Activated CD4-positive, alpha-beta T cell treated with anti-CD3 and anti-CD28 coated beads, Interleukin-10, Interleukin-2, amounts not matched to agents 100 ng/mL and 50 ng/mL, durations not matched to agents 16 hours and 8 hours (primary cell): ENCODE data around the gene SCGB1D1.

Experiments used
- DNase-seq: peaks from one replicate; pipeline ENCODE4 v3.0.0-alpha.2; 2020

The SCGB1D1 gene, protein sequence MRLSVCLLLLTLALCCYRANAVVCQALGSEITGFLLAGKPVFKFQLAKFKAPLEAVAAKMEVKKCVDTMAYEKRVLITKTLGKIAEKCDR

DNA sequence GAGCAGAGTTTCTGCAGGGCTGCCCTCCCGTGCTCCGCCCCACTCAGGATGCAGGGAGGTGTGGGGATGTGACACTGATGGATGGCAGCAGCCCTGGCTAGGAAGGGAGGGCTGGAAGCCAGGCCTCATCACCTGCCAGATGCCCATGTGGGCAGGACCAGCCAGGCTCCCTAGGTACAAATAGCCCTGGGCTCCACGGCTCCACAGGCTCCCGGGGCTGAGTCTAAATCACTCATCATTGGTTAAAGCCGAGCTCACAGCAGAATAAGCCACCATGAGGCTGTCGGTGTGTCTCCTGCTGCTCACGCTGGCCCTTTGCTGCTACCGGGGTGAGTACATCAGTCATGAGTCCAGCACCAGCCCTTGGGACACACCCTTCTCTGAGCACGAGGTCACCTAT is at the start of gene SCGB1D1:
Gene SCGB1D1, plus strand, starts transcription at position 206 of the 400 bp plus-strand sequence. Its CDS starts 69 bp downstream, at position 275.
- DNase-seq: no peak

DNA sequence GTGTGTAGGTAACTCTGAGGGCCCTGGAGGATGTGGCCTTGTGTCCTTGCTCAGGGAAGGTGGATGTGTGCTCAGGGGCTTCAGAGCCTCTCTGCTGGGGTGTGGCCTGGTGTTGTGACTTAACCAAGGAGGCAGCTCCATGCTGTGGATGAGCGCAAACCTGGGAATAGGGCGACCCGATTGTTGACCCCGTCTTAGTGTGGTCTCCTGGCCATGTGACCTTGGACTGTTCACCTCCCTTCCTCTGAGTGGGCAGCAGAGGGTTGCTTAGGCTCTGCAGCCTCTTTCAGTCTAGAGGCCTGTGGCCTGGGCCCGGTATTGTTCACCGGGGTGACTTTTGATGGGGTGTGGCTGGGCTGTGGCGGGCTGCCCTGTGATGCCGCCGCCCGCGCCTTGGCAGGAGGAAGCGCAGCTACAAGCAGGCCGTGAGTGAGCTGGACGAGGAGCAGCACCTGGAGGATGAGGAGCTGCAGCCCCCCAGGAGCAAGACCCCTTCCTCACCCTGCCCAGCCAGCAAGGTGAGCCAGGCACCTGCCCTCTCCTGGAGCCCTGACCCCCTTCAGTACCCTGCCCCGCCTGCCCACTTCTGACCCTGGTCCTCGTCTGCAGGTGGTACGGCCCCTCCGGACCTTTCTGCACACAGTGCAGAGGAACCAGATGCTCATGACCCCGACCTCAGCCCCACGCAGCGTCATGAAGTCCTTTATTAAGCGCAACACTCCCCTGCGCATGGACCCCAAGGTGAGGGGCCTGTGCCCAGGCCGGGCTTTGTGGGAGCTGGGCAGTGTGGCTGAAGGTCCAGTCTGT is 49.5 kb upstream of the SCGB1D1 start:
- no peak for DNase-seq

DNA sequence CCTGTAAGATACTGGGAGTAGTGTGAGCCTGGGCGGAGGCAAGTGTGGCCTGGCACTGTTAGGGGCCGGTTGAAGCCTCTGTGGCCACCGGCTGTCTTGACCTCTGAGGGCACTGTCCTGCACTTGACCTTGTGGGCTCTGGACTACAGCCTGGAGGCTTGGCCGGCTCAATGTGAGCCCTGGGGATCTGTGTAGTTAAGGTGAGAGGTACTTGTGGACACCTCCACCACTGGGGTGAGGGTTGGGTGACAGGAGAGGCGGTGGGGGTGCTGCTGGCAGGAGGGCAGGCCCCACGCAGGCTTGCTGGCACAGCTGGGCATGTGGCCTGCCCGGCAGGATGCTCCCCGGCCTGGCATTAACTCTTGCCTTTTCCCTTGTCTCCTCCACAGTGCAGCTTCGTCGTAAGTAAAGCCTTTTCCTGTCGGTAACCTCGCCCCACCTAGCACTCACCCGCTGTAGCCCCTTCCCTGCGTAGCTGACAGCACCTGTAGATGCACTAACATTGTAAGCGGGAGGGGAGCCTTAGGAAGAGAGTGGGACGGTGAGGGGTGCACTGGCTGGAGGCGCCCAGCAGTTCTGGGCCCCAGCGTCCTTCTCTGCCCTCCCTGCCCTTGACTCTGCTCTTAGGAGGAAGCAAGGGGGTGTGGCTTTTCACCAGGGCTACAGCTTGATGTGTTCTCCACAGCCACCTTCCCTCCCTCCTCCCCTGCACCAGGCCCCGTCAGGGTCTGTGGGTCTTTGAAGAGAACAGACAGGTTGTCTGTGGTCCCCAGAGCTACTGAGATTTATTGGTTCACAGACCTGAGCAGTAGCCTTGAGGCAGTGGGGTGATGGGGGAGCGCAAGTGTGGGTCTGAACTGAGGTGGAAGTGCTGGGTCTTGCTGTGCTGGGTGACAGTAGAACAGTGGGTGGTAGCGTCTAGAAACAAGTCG is 48.6 kb upstream of the SCGB1D1 start:
- DNase-seq: no peak

DNA sequence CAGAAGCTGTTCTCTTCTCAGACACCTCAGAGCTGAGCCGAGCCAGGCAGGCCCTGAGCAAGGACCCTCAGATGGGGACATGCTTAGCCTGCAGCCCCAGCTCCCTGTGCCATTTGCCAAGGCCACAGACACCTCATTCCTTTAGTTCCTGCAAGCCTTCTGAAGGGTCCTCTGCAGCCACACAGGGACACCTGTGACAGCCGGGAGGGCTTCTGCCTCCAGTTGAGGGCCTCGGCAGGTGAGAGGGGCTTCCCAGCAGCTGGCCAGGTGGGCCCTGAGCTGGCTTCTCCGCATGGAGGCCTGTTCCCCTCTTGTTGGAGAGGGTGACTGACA is 48.0 kb upstream of the SCGB1D1 start:
- DNase-seq: no peak

DNA sequence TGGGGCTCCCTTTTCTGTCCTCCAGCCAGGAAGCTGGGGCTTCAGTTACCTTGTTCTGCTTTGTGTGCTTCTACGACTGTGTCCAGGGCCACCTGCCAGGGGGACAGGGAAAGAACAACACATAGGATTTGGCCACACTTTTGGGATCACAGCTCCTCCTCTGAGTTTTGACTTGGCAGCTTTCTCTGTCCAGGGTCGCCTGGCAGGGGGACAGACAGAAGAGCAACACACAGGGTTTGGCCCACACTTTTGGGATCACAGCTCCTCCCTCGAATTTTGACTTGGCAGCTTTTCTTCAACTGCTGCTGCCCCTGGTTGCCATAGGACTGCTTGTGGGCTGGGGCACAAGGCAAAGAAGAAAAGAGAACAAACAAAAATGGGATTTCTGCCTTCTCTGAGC is 47.1 kb upstream of the SCGB1D1 start:
- DNase-seq: no peak

DNA sequence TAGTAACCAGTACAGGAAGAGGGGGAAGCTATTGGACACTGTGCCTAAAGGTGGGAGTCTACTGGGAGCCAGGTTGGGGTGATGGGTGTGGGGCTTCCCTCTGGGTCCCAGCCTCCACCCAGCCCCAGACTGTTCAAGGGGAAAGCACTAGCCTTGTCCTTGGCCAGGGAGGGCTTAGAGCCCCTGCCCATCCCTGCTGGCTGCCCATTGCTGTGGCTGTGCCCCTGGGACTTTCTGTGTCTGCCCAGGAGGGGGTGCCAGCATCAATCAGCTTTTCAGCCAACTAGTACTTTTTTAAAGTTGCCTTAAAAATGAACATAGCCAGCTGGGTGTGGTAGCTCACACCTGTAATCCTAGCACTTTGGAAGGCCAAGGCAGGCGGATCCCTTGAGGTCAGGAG is 46.3 kb upstream of the SCGB1D1 start:
- no peak for DNase-seq

DNA sequence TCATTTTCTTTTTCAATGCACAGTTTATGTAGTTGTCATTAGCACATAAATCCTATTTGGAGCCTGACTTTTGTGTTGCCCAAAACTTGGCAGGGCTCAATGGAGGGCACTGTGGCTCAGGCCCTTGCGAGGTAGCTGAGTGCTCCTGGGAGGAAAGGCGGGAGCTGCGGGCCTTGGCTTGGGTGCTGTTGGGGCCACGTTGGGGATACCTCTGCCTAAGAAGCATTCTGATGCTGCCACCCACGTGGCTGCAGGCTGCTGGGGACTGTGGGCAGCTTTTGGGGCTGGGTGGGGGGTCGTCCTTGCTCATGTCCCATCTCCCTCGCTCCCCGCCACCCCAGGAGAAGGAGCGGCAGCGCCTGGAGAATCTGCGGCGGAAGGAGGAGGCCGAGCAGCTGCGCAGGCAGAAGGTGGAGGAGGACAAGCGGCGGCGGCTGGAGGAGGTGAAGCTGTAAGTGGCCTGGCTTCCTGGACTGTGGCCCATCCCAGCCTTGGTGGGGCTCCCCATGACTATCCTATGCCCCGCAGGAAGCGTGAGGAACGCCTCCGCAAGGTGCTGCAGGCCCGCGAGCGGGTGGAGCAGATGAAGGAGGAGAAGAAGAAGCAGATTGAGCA is 45.3 kb upstream of the SCGB1D1 start:
- no peak for DNase-seq

DNA sequence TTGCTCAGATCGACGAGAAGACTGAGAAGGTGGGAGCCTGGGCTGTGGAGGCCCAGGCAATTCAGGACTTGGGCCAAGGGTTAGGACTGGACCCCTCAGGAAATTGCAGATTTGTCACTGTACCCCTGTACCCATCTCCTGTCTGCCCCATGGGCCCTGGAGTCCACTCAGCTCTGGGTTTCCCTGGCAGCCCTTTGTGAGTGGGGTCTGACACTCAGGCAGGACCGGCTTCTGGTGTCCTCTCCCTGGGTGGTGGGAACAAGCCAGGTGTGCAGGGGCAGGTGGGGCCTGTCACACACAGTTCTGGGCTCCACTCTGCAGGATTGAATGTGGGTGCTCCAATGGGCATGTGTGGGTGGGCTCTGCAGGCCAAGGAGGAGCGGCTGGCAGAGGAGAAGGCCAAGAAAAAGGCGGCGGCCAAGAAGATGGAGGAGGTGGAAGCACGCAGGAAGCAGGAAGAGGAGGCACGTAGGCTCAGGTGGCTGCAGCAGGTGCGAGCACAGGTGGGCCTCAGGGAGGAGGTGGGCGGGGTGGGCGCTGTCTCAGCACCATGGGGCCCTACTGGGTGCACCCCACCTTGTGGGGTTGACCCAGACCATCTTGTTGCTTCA is 44.6 kb upstream of the SCGB1D1 start:
- DNase-seq: no peak

DNA sequence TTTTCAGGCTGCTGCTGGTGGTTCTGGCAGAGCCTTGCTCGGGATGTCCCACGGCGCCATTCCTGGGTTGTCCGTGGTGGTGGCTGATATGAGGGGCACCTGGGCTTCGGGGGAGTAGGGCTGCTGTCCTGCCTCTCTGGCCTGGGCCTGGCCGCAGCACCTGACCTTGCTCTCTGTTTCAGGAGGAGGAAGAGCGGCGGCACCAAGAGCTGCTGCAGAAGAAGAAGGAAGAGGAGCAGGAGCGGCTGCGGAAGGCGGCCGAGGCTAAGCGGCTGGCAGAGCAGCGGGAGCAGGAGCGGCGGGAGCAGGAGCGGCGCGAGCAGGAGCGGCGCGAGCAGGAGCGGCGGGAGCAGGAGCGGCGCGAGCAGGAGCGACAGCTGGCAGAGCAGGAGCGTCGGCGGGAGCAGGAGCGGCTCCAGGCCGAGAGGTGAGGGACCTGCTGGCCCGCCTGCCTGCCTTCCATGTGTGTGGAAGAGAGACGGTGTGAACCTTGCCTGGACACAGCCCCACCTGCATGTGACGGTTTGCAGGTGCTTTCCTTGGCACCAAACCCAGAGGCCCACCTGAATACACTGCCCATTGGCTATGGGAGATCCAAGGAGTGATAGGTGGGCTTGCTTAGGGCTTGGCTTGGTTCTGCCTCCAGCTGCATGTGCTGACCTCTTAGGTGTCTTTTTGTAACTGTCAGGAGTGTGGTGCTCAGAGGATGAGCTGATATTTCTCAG is 43.4 kb upstream of the SCGB1D1 start:
- no peak for DNase-seq

DNA sequence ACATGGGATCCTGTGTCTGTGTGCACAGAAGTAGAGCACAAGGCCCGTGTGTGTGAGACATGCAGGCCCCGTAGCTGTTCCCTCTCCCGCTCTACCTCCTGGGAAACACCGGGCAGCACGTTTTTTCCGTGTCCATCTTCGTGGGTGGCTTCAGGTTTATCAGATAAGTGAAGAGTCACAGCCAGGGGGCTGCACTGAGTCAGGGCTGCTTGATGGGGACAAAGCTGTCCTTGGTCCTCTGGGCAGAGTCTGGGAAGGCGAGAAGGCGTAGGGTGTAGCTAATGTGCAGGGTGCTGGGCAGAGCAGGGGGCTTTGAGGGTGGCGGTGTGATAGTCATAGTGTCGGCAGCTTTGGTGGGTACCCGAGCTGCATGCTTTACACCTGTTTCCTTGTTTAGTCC is 42.5 kb upstream of the SCGB1D1 start:
- no peak for DNase-seq

DNA sequence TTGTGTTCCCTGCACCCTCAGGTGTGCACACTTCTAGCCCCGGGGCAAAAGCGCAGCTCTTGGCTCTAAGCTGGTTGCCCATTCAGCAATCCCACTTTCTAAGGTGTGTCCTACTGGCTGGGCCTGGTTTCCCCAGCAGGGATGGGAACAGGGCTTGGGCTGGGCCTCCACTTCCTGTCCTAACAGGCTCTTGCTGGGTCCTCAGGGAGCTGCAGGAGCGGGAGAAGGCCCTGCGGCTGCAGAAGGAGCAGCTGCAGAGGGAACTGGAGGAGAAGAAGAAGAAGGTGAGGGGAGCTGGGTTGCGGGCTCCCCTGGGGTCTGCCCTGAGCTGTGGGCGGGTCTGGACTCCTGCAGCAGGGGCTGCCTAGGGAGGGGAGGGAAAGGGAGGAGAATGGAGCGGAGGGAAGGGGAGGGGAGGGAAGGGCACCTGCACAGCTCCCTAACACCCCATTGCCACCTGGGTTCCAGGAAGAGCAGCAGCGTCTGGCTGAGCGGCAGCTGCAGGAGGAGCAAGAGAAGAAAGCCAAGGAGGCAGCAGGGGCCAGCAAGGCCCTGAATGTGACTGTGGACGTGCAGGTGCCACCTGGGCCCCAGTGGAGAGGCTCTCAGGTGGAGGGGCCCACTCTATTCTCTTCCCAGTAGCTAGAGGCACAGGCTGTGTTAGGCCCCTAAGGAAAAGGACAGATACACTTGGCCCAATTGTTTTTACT is 41.6 kb upstream of the SCGB1D1 start:
- no peak for DNase-seq

DNA sequence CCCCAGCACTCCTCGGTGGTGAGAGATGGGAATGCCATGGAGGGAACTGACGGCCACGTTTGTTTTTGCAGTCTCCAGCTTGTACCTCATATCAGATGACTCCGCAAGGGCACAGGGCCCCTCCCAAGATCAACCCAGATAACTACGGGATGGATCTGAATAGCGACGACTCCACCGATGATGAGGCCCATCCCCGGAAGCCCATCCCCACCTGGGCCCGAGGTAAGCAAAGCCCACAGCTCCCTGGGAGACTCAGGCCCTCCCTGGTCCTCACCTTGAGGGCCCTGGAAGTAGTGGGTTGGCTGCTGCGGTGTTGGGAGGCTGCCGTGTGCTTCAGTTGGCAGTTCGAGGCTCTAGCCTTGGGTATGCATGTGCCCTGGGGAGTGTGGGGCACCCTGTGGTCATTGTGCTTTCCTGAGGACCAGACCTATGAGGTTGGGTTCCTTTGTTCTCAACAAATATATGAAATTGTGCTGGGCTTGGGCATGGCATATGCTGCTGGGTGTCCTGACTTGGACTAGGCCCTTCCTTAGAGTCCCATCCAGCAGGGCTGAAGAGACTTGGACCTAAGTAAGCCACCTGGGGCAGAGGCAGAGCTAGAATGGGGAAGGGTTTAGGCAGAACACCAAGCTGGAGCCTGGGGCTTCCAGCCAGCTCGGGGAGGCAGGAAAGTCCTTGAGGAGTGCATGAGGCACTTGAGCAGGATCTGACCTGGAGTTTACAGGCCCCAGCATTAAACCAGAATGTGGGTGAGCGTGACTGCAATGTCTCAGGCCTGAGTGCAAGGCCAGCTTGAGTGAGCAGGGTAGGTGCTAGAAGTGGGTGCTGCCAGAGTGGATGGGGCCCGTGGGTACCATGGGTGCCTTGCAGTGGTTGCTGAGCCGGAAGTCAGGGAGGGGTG is 39.8 kb upstream of the SCGB1D1 start:
- DNase-seq: no peak

DNA sequence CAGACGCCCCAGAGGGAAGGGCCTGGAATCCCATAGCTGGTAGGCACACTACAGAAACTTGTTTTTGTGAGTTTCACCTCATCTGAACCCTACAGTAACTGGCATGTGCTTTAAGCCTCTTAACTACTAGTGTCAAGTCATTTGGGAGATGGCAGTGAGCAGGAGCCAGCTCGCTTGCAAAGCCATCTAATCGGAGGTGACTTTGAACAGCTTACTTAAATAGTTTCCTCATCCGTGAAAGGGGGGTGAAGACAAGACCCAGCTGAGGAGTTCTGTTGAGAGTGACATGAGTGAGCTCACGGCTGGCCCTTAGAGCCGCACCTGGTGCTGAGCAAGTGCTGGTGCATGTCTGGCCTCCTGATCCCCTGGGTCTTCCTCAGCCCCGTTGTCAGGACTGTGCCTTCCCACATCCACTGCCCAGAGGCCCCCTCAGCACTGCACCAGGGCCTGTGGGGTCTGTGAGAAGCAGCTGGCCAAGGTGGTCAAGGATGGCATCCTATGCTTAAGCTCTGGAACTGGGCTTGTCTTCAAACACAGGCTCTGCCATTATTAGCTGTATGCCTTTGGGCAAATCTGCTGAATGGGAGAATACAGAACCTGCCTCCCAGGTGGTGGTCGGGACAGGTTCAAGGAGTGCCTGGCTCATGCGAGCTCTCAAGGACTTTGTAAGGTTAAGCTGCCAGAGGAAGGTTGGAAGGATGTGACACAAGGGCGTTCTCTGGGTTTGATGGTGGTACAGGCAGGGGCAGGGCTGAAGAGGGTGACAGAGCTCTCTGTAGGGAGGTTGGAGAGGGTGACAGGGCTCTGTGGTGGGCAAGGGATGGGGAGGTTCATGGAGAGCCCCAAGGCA is 38.9 kb upstream of the SCGB1D1 start:
- DNase-seq: no peak

DNA sequence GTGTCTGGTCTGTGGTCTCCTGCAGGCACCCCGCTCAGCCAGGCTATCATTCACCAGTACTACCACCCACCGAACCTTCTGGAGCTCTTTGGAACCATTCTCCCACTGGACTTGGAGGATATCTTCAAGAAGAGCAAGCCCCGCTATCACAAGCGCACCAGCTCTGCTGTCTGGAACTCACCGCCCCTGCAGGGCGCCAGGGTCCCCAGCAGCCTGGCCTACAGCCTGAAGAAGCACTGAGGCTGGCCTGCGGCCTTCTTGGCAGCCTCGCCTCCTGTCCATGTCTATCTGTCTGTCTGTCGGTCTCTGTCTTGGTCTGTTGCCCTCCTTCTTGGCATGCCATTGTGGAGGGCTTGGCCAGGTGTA is 38.3 kb upstream of the SCGB1D1 start:
- DNase-seq: no peak

DNA sequence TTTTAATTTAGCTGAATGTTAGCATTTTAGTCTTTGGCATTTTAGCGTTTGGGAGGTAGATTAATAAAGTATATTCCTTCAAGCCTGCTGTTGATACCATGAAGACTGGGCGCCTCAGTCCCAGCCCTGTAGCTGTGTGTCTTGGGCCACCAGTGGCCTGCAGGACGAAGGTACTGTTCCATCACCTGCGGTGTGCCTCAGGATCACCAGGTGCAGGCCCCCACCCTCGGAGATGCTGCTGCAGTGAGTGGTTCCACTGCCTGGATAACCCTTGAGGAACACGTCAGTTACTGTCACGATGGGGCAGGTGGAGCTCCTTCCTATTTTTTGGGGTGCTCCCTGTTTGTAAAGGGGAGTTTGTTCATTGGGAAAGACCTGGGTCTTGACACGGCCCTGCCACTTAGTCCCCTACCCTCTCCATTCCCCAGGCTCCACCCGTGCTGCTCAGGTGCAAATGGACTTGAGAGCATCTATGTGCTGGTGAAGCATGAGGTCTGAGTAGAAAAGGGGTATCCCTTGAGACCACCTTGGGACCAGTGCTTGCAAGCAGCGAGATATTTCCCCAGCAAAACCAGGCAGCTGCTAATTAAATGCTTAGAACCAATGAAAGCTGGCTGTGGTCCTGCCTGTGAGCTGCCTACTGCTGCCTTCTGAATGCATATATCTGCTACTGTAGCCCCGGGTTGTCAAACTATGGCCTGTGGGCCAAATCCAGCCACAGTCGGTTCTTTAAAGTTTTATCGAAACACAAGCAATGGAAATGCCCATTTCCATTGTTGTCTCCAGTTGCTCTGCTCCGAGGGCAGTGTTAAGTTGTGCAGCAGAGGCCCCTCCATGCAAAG is 37.5 kb upstream of the SCGB1D1 start:
- DNase-seq: no peak

DNA sequence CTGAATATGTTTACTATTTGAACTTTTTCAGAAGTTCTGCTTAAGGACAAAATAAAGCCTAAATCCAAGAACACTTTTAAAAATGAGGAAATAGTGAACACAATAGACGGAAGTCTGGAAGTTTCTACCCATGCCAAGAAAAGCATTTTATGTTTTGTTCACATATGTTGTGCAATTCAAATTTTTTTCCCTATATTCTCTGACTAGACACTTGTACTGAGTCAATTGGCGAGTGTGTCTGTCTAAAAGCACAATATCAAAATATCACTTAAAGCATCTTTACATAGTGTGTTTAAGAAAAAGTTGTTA is 37.0 kb upstream of the SCGB1D1 start:
- no peak for DNase-seq

DNA sequence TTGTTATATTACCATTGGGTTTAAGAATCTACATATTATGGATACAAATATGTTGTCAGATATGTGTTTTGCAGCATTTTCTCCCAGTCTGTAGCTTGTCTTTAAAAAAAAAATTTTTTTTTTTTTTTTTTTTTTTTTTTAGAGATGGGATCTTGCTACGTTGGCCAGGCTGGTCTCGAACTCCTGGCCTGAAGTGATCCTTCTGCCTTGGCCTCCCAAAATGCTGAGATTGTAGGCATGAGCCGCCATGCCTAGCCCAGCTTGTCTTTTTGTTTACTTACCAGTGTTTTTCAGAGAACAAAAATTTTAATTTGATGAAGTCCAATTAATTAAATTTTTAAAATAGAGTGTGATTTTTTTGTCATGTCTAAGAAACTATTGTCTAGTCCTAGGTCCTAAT is 36.4 kb upstream of the SCGB1D1 start:
- DNase-seq: no peak

DNA sequence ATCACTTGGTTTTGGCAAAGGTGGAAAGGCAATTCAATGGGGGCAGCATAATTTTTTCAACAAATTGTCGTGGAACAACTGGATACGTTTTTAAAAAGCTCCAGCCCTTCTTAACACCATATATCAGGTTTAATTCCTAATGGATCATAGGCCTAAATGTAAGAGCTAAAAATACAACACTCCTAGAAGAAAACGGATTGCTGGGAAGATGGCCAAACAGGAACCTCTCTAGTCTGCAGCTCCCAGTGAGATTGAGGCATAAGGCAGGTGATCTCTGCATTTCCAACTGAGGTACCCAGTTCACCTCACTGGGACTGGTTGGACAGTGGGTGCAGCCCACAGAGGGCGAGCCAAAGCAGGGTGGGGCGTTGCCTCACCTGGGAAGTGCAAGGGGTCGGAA is 32.4 kb upstream of the SCGB1D1 start:
- no peak for DNase-seq

DNA sequence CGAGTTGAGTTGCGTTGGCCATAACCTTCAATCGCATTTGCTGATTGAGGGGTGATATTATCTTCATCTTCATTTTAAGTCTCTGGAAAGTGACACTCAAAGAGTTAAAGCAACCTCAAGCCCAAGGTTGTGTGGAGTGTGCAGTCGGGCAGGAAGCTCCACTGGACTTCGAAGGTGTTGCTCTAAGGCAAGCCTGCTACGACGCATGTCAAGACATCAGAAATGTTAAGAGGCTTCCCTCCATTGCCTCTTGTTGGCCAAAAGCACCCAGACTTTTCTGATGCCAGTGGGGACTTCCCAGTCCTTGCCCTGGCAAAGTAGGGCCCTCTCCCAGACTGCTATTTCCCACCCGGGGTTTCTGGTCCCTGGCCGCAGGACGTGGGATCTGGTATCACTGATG is 23.6 kb upstream of the SCGB1D1 start:
- no peak for DNase-seq
